HG03025 (cell line): ENCODE results near the gene SEMA7A.
"Not testable (repeated sequence)": the region's sequence is repeated elsewhere in the genome, so short reads cannot be mapped to it uniquely, and the experiment has no call there.

ENCODE experiments used
- ATAC-seq: cut with Tn5 transposase; IDR thresholded peaks from one replicate; pipeline ENCODE4 v1.9.1; 2021; ENCODE audit warnings: mild to moderate bottlenecking, moderate library complexity; ENCODE audit not compliant: unreplicated experiment, low FRiP score

SEMA7A gene

GRCh38 chr15:74400915-74401757 lies 32.6 kb downstream of the SEMA7A start:
- ATAC-seq = no peak

GRCh38 chr15:74400313-74400860 lies 33.4 kb downstream of the SEMA7A start:
- no peak for ATAC-seq

DNA sequence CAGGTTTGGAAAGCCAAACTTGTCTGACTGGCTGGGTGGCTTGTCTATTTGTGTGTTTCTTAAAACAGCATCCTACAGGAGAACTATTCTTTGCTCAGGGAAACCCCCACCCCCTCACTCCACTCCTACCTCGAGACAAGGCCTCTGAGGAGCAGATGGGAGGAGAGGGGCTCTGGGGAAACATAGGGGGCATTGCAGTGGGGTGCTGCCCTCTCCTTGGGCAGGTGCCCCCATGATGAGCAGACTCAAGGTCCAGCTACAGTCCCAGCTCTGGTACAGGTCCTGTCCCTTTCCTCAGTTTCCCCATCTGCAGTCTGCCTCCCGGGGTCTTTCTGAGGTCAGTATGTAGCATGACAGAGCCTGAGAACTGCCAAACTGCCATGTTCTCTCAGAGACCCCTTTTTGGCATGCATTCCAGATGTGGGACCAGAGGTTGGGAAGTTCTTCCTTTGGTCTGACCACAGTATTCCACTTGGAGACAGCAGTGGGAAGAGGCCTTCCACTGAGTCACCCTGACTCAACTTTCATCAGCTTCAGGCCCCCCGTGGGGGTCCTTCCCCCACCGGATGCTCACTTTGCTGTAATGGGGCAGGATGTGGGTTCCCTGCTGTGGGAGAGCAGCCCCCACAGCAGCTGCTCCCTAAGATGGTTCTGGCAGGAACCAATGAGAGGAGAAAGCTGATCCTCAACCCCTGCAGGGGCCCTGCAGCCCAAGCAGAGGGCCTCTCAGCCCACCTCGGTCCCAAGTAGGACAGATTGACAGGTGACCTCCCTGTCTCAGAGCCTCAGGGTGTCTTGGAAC lies 34.0 kb downstream of the SEMA7A start:
- ATAC-seq = no peak

- no peak for ATAC-seq
Observed at GRCh38 chr15:74399100-74399499, 34.7 kb downstream of the SEMA7A start.

GRCh38 chr15:74398183-74398582 lies 35.6 kb downstream of the SEMA7A start:
- ATAC-seq = no peak

DNA sequence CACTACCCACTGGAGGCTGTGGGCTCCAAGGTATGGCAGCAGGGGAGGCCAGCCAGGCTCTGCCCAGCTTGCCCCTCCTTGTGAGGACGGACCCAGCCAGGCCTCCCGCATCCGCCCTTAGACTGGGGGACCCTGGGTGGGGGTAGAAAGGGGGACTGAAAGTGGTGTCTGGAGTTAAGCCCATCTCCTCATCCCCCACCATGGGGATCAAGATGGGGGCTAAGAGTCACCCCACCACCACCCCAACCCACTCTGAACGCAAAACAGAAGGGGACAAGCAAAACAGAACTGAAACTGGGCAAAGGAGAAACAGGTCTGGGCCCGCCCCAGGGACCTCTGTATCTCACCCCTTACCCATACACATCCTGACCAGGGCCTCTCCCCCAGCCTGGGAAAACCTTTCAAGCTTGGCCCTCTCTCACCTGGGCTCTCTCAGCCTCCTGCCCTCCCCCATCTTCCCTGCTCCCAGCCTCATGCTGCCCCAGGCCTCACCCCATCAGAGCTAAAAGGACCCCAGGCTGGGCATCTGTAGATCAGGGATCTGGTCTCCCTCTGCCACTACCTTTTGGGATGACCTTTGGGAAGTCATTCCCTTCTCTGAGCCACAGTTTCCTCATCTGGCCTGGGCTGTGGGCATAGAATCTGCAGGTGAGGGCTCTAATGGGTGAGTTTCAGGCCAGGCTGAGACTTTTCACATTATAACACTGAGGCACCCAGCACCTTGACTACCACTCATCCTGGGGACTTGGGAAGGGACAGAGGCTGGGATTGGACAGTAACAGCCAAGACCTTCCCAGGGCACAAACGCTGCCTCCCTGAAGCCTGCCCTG lies 36.3 kb downstream of the SEMA7A start:
- no peak for ATAC-seq

DNA sequence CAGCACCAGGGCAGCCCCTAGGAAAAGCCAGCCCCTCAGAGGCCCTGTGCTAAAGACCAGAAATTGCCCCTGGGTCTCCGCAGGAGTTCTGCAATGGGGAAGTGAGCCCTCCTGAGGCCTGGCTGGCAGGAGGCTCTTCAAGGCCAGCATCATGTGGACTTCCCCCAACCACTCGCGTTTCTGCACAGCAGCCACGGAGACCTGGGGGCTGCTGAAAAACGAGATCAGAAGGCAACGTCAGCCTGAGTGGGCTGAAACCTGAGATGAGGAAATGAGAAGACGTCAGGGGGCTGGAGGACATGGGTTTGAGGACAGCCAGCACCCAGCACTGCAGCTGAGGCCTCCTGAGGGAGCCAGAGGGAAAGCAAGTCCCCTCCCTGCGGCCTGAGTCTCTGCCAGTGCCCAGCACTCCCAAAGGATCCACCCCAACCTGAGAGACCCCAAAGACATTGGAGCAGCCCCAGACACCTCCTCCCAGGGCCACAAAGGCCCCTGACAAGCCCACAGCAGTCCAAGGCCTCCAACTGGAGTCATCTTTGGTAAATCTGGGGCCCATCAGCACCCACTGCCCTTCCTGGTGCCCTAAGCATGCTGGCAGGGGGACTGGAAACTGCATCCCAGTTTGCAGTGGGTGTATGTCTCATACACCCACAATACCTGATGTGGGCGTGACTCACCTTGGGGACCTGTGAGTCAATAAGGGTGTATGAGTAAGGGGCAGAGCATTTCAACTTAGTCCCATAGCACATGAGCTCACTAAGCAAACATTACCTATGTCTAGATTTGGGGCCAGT lies 37.1 kb downstream of the SEMA7A start:
- ATAC-seq = no peak

DNA sequence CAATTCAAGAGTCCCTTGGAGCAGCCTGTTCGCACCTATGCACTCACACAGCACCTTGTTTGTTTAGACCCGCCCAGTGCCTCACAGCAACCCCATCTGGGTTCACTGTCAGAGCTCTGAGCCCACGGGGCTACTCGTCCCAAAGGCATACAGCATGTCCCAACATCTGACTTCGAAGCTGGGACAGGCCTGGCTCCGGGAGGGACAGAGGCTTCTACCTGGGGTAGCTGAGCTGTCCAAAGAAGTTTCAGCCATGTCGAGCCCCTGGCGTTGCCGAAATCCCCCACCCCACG lies 37.7 kb downstream of the SEMA7A start:
- no peak for ATAC-seq

- ATAC-seq = no peak
Observed at GRCh38 chr15:74395319-74396145, 38.2 kb downstream of the SEMA7A start.

DNA sequence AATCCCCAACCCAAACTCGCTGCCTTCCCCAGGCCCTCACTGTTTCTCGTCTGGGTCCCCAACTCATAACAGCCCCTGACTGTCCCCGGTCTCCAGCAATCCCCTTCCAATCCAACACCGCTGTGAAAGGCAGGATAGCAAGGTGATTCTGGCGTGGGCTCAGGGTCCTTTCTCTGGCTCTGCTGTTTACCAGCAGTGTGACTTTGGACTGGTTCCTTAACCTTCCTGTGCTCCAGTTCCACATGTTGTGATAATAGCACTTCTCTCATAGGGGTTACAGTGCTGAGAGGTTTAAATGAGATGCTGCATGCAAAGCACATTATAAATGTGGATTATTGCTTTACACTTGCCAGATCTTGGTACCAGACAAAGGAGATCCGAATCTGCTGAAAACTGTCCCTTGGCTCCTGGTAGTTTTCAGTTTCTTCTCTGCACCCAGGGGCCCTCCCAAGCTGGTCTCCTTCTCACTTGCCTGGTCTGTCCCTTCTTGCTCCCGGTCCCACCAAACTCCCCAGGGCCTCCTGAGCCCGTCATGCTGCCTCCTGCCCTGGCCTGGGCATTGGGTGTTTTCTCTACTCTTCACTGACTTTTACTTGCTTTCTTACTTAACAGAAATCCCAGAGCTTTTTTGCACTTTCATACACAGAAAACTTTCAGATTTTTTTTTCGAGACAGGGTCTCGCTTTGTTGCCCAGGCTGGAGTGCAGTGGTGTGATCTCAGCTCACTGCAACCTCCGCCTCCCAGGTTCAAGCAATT lies 39.5 kb downstream of the SEMA7A start:
- no peak for ATAC-seq

GRCh38 chr15:74393423-74393822 lies 40.3 kb downstream of the SEMA7A start:
- ATAC-seq = no peak

DNA sequence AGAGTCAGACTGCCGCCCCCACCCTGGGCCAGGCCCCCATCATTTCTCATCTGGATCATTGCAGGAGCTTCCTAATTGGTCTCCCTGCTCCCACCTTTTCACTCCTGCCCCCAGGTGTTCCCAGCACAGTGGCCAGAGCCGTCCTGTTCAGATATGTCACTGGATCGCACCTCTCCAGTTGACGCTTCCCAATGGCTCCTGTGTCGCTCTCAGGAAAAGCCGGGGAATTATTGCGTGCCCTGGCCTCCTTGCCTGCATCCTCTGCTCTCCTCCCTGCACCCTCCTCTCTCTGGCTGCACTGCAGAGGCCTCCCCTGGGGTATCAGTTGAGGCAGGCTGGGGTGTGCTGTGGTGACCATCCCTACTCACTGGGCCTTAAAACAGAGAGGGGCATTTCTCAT lies 40.9 kb downstream of the SEMA7A start:
- no peak for ATAC-seq

DNA sequence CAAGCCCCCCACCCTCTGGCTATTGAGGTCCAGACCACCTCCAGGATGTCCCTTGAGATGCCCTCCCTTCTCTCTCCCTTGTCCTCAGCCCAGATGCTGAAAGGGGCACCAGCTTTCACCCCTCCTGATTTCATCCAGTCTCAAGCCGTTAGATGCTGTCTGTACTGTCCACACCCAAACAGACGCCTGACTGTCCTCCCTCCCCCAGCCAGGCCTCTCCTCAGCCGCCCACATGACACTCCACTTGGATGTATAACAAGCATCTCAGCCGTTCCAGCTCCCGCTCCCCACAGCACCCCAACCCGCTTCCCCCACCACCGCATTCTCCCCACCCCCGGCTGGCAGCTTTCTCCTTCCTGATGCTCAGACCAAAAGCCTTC lies 41.3 kb downstream of the SEMA7A start:
- no peak for ATAC-seq

DNA sequence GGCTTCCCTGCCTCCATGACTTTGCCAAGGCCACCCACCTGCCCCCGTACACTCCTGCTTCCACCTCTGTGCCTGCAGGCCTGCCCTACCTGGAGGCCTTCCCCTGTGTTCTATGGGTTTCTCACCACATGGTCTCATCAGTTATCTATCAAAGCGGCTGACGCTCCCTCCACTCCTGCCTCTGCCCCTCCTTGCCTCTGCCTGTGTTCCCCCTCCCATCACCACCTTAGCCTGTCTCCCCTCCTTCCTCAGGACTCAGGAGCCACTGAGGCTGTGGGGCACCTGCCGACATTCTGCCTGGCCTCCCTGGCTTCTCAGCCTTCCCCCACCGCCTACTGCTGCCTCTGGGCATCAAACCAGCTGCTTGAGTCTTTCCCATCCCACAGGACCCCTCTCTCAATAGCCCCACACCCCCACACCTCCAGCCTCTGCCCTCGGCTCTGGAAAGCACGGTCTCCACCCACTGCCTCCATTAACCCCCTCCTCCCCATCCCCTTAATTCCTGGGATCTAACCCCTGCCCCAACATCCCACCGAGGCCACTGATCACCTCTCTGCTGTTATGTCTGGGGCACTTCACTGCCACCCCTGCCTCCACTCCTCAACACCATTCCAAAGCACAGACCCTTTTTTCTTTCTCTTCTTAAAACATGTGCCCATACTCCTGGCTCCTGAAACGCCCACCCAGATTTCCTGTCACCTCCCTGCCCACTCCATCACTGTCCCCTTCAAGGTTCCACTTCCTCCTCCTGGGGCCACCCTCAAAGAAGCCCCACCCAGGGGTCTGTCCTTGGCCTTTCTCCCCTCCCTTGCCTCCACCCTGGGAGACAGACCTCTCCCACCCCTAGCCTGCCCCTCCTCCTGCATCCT lies 41.9 kb downstream of the SEMA7A start:
- ATAC-seq = no peak

- no peak for ATAC-seq
Observed at GRCh38 chr15:74390647-74391288, 43.0 kb downstream of the SEMA7A start.

GRCh38 chr15:74390049-74390646 lies 43.6 kb downstream of the SEMA7A start:
- ATAC-seq = not testable (repeated sequence)
